Spleen (tissue), 7 donors: Measurements from ENCODE around the gene ZSWIM3.

Experiments used
- CTCF ChIP-seq, 11 experiments: fragments of 200-600 bp in 7 of 11; fragments of 450-650 bp in 4 of 11; sonication (generic) in 4 of 11; IDR thresholded peaks in 8 of 11; conservative IDR thresholded peaks in 3 of 11; 1 replicate in 7 of 11; 2 replicates in 4 of 11; pipeline versions ENCODE4 v1.4.0 to v1.8.0; 2016 to 2021; ENCODE audit warnings: antibody characterized with exemption in 11 of 11, inconsistent platforms in 4 of 11, mild to moderate bottlenecking in 1 of 11
- POLR2A ChIP-seq, 3 donors: fragments of 450-650 bp; IDR thresholded peaks; one replicate each; pipeline ENCODE4 v1.5.1; 2017; ENCODE audit warnings: antibody characterized with exemption in 3 of 3, mild to moderate bottlenecking in 1 of 3
- POLR2AphosphoS5 ChIP-seq, 3 donors: sonication (generic); formaldehyde crosslinking; IDR thresholded peaks; one replicate each; pipeline ENCODE4 v1.5.1; 2017; ENCODE audit warnings: antibody characterized with exemption in 3 of 3
- donor health status: DM: no; HTN: no; CAD: no; lungs with moderate emphysema.
- donor health status: DM: no; HTN: no; CAD: no.
- donor health status: DM: no; HTN: no; CAD: no.

- TF ChIP-seq CTCF (IDR thresholded peaks at IDR 0.05 in 8 of 11, conservative IDR thresholded peaks at IDR 0.05 in 3 of 11), result no peak
- no peak for TF ChIP-seq POLR2AphosphoS5 (IDR thresholded peaks at IDR 0.05)
- TF ChIP-seq POLR2A (IDR thresholded peaks at IDR 0.05), result no peak
Observed at GRCh38 chr20:45921337-45922189, 64.1 kb downstream of the ZSWIM3 start.
